Measurements from ENCODE around the gene RXRA.

- TF ChIP-seq CTCF (IDR thresholded peaks at IDR 0.05; ENCODE audit: low read depth, low read length, missing input control), result no peak
- no peak for TF ChIP-seq ATF3 (IDR thresholded peaks at IDR 0.05)
- no peak for TF ChIP-seq EGR1 (IDR thresholded peaks at IDR 0.05; ENCODE audit: low read depth in 2 of 2)
- no peak for TF ChIP-seq GABPA (IDR thresholded peaks at IDR 0.05 in 1 of 2, conservative IDR thresholded peaks at IDR 0.05 in 1 of 2)
- TF ChIP-seq MAX (IDR thresholded peaks at IDR 0.05), result no peak
- no peak for TF ChIP-seq FOXA1 (IDR thresholded peaks at IDR 0.05)
- no peak for TF ChIP-seq RAD21 (IDR thresholded peaks at IDR 0.05)
- no peak for TF ChIP-seq TAF1 (conservative IDR thresholded peaks at IDR 0.05)
- TF ChIP-seq YY1 (IDR thresholded peaks at IDR 0.05), result no peak
- TF ChIP-seq HNF4A (conservative IDR thresholded peaks at IDR 0.05), result no peak
- TF ChIP-seq REST (IDR thresholded peaks at IDR 0.05), result no peak
Observed at GRCh38 chr9:134440636-134441226, 114.5 kb downstream of the RXRA start.
